Gastrocnemius medialis (tissue), 4 donors: Measurements from ENCODE around the gene PDE4B.

Experiments used
- CTCF ChIP-seq, 5 experiments: fragments of 450-650 bp in 3 of 5; fragments of 200-600 bp in 2 of 5; sonication (generic) in 2 of 5; IDR thresholded peaks in 4 of 5; conservative IDR thresholded peaks in 1 of 5; 1 replicate in 4 of 5; 2 replicates in 1 of 5; pipeline ENCODE4 v1.5.1; 2016 to 2019; ENCODE audit warnings: antibody characterized with exemption in 5 of 5, mild to moderate bottlenecking in 3 of 5, moderate library complexity in 3 of 5
- POLR2A ChIP-seq, 2 donors: fragments of 450-650 bp; IDR thresholded peaks; one replicate each; pipeline ENCODE4 v1.6.1; 2017; ENCODE audit warnings: antibody characterized with exemption in 2 of 2, mild to moderate bottlenecking in 2 of 2, moderate library complexity in 2 of 2

GRCh38 chr1:66108624-66109023, 315.9 kb downstream of the PDE4B start:
- no peak for TF ChIP-seq CTCF (IDR thresholded peaks at IDR 0.05 in 4 of 5, conservative IDR thresholded peaks at IDR 0.05 in 1 of 5)
- no peak for TF ChIP-seq POLR2A (IDR thresholded peaks at IDR 0.05)
